Lower leg skin (tissue), 3 donors: ENCODE results near the gene PSD4.

Source experiments
- POLR2A ChIP-seq, 2 donors: fragments of 450-650 bp; IDR thresholded peaks; one replicate each; pipeline ENCODE4 v1.6.1; 2016 to 2017; ENCODE audit warnings: antibody characterized with exemption in 2 of 2, mild to moderate bottlenecking in 1 of 2, moderate library complexity in 1 of 2
- TF ChIP-seq, protein P1 (sequence below), 3 donors: fragments of 450-650 bp; IDR thresholded peaks; one replicate each; pipeline ENCODE4 v1.5.1; 2016; ENCODE audit warnings: antibody characterized with exemption in 3 of 3, mild to moderate bottlenecking in 3 of 3, moderate library complexity in 2 of 3

DNA sequence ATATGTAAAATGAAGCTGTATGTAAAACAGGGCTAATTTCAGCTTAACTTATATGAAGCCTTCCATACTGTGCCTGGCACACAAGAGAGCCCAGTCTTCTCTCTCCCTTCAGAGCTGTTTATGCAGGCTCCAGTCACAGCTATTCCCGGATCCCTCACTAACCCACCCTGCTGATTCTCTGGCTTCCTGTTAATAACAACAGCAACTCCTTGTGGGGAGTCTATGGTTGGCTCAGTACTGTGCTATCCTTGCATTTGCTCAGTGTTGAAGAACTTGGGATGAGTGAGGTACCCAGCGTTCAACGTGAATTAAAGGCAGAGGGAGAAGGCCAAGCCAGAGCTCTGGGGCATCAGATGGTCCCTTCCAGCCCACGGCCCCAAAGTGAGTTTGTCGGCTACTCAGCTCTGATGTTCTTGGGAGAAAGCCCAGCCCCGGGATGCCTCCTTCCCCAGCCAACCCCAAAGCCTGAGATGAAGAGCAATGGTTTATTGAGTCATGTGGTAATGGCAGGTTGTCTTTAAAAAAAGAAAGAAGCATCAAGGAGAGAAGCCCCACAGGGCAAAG lies 43.2 kb downstream of the PSD4 start:
- TF ChIP-seq, protein P1, sequence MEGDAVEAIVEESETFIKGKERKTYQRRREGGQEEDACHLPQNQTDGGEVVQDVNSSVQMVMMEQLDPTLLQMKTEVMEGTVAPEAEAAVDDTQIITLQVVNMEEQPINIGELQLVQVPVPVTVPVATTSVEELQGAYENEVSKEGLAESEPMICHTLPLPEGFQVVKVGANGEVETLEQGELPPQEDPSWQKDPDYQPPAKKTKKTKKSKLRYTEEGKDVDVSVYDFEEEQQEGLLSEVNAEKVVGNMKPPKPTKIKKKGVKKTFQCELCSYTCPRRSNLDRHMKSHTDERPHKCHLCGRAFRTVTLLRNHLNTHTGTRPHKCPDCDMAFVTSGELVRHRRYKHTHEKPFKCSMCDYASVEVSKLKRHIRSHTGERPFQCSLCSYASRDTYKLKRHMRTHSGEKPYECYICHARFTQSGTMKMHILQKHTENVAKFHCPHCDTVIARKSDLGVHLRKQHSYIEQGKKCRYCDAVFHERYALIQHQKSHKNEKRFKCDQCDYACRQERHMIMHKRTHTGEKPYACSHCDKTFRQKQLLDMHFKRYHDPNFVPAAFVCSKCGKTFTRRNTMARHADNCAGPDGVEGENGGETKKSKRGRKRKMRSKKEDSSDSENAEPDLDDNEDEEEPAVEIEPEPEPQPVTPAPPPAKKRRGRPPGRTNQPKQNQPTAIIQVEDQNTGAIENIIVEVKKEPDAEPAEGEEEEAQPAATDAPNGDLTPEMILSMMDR (IDR thresholded peaks at IDR 0.05) = no peak
- no peak for TF ChIP-seq POLR2A (IDR thresholded peaks at IDR 0.05)
